ENCODE results near the gene NEK2. TPM values are rescaled to one million over a fixed set of nuclear protein-coding genes. Genes with fewer than 3 reads are reported as not detected.

The NEK2 gene
- total and polyA plus RNA-seq, 2 experiments from 2014 or later = 5.3 to 7.1 TPM

DNA sequence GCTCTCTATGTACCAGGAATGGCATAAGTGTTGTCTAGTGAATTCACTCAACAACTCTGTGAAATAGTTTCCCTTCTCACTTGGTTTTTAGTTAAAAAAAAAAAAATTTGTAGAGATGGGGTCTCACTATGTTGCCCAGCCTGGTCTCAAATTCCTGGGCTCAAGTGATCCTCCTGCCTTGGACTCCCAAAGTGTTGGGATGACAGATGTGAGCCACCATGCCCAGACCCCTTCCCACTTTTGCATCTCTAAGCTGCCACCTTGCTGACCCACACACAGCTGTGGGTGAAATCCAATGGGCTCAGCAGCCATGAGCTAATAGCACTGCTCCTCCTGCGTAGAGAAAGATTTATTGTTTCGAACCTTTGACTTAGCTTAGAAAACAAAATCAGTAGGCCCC lies 33.5 kb downstream of the NEK2 start:
- Histone ChIP-seq H4K20me1 (ENCODE audit: insufficient read depth, poor library complexity, severe bottlenecking) (no peaks in the 10 kb centered on the region), H3K9me3 (ENCODE audit: low read depth) (no peaks in the 10 kb centered on the region), H3K4me2 (no peak overlapping the region), H2AFZ (no peak overlapping the region), H3K79me2 (no peaks in the 10 kb centered on the region), H3K27ac (peak overlapping the region; percentile 88), H3K27me3 (no peaks in the 10 kb centered on the region), H3K4me3 (no peak overlapping the region), H3K36me3 (replicated peaks; ENCODE audit: insufficient read depth, low read depth) (no peaks in the 10 kb centered on the region), H3K4me1 (ENCODE audit: insufficient read depth) (peaks cover 43% of the 10 kb centered on the region), H3K9me2 (replicated peaks; ENCODE audit: insufficient read depth) (no peaks in the 10 kb centered on the region)
- no peak for DNase-seq (ENCODE audit: low spot score)
- WGBS (ENCODE audit: low lambda C conversion rate, missing lambda C conversion rate) = 96% methylated on average over 2 of the region's 2 CpGs
- no peak for TF ChIP-seq EZH2phosphoT487 (IDR thresholded peaks at IDR 0.05; ENCODE audit: low read depth, severe bottlenecking, unreplicated experiment)
- TF ChIP-seq EZH2 (IDR thresholded peaks at IDR 0.05; ENCODE audit: borderline replicate concordance) = no peak
- no peak for TF ChIP-seq CTCF (IDR thresholded peaks at IDR 0.05; ENCODE audit: poor library complexity)

GRCh38 chr1:211641044-211641800 lies 34.2 kb downstream of the NEK2 start:
- Histone ChIP-seq H4K20me1 (ENCODE audit: insufficient read depth, poor library complexity, severe bottlenecking) (no peaks in the 10 kb centered on the region), H3K4me2 (no peak overlapping the region), H3K4me3 (no peak overlapping the region), H3K79me2 (no peaks in the 10 kb centered on the region), H3K9me2 (replicated peaks; ENCODE audit: insufficient read depth) (no peaks in the 10 kb centered on the region), H3K36me3 (replicated peaks; ENCODE audit: insufficient read depth, low read depth) (no peaks in the 10 kb centered on the region), H3K4me1 (ENCODE audit: insufficient read depth) (peaks cover 43% of the 10 kb centered on the region), H3K27ac (peak overlapping the region; percentile 82), H2AFZ (no peak overlapping the region), H3K27me3 (no peaks in the 10 kb centered on the region), H3K9me3 (ENCODE audit: low read depth) (no peaks in the 10 kb centered on the region)
- DNase-seq (ENCODE audit: low spot score) = no peak
- TF ChIP-seq CTCF (IDR thresholded peaks at IDR 0.05; ENCODE audit: poor library complexity) = no peak
- no peak for TF ChIP-seq EZH2 (IDR thresholded peaks at IDR 0.05; ENCODE audit: borderline replicate concordance)
- no peak for TF ChIP-seq EZH2phosphoT487 (IDR thresholded peaks at IDR 0.05; ENCODE audit: low read depth, severe bottlenecking, unreplicated experiment)
- WGBS (ENCODE audit: low lambda C conversion rate, missing lambda C conversion rate) = 80% methylated on average over 11 of the region's 11 CpGs

- TF ChIP-seq EZH2 (IDR thresholded peaks at IDR 0.05; ENCODE audit: borderline replicate concordance) (no peak), EZH2phosphoT487 (IDR thresholded peaks at IDR 0.05; ENCODE audit: low read depth, severe bottlenecking, unreplicated experiment) (no peak), CTCF (IDR thresholded peaks at IDR 0.05; ENCODE audit: poor library complexity) (no peak)
- H3K4me1 ChIP-seq (ENCODE audit: insufficient read depth) = peaks cover 43% of the 10 kb centered on the region
- WGBS (ENCODE audit: low lambda C conversion rate, missing lambda C conversion rate) = 10% methylated on average over 1 of the region's 1 CpG
- peak; percentile 29 for DNase-seq (ENCODE audit: low spot score)
- no peaks in the 10 kb centered on the region for H3K9me3 ChIP-seq (ENCODE audit: low read depth)
- H3K9me2 ChIP-seq (replicated peaks; ENCODE audit: insufficient read depth) = no peaks in the 10 kb centered on the region
- no peak overlapping the region for H2AFZ ChIP-seq
- no peaks in the 10 kb centered on the region for H4K20me1 ChIP-seq (ENCODE audit: insufficient read depth, poor library complexity, severe bottlenecking)
- H3K27ac ChIP-seq = peak overlapping the region; percentile 82
- H3K4me2 ChIP-seq = no peak overlapping the region
- no peaks in the 10 kb centered on the region for H3K79me2 ChIP-seq
- H3K4me3 ChIP-seq = no peak overlapping the region
- no peaks in the 10 kb centered on the region for H3K27me3 ChIP-seq
- H3K36me3 ChIP-seq (replicated peaks; ENCODE audit: insufficient read depth, low read depth) = no peaks in the 10 kb centered on the region
These were observed 35.2 kb downstream of the NEK2 start for GRCh38 chr1:211640301-211640630.
